Fibroblast of mammary gland (primary cell): Measurements from ENCODE around the gene TAF1B.

Experiments used
- DNase-seq: peaks from one replicate; pipeline ENCODE4 v3.0.0-alpha.2; 2010; ENCODE audit warnings: low read depth
- H3K4me3 ChIP-seq: 2 replicates; pipeline ENCODE4 v1.5.1; 2011; ENCODE audit warnings: low read depth, mild to moderate bottlenecking, low read length, moderate library complexity; ENCODE audit not compliant: control insufficient read depth
- TF ChIP-seq, protein P1 (sequence below): conservative IDR thresholded peaks from 2 replicates; pipeline ENCODE4 v1.5.1; 2011; ENCODE audit warnings: low read depth, low read length, inconsistent platforms; ENCODE audit not compliant: control insufficient read depth, insufficient read depth

The TAF1B gene

GRCh38 chr2:9813312-9814128, 29.8 kb upstream of the TAF1B start:
- no peak overlapping the region for H3K4me3 ChIP-seq
- peak; percentile 58 for DNase-seq
- TF ChIP-seq, protein P1, sequence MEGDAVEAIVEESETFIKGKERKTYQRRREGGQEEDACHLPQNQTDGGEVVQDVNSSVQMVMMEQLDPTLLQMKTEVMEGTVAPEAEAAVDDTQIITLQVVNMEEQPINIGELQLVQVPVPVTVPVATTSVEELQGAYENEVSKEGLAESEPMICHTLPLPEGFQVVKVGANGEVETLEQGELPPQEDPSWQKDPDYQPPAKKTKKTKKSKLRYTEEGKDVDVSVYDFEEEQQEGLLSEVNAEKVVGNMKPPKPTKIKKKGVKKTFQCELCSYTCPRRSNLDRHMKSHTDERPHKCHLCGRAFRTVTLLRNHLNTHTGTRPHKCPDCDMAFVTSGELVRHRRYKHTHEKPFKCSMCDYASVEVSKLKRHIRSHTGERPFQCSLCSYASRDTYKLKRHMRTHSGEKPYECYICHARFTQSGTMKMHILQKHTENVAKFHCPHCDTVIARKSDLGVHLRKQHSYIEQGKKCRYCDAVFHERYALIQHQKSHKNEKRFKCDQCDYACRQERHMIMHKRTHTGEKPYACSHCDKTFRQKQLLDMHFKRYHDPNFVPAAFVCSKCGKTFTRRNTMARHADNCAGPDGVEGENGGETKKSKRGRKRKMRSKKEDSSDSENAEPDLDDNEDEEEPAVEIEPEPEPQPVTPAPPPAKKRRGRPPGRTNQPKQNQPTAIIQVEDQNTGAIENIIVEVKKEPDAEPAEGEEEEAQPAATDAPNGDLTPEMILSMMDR, result peak; percentile 85

- H3K4me3 ChIP-seq, result no peak overlapping the region
- TF ChIP-seq, protein P1, result no peak
- DNase-seq, result no peak
Measured at GRCh38 chr2:9814129-9814868, 29.0 kb upstream of the TAF1B start.

DNA sequence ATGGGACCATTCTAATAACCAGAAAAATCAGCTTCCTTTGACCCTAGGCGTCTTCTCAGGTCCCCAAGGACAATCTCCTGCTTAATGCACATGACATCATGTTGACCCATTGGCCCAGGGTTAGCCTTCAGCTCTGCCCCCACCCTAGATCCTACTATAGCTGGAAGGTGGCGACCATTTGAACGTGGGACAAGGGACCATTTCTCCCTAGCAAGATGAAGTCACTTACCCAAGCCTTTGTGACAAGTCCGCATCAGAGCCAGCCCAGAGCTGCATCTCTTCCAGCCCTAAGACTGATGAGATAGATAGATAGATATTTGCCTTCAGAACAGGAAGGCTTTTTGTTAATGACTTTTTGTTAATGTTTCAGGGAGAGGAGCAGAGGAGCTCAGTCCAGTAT, 28.2 kb upstream of the TAF1B start:
- TF ChIP-seq, protein P1, result no peak
- no peak overlapping the region for H3K4me3 ChIP-seq
- no peak for DNase-seq

DNA sequence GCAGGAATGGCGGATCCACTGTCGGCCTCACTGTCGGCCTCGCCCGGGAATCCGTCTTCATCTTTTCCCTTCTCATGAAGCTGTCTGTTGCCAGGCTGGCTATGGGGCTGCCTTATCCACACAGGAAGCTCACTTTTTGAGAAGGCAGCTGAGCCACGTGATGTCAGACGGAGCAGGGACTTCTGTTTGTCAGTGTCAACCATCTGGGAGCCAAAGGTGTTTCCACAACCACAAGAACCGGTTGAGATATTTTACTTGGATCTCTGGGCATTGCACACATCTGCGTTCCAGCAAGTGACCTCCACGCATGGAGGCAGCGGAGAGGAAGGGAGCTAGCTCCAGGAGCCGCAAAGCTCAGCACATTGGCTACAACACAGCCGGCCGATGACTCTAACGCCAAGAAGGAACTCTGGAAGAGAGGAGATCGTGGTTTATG, 27.4 kb upstream of the TAF1B start:
- no peak for DNase-seq
- TF ChIP-seq, protein P1, result no peak
- no peak overlapping the region for H3K4me3 ChIP-seq

DNA sequence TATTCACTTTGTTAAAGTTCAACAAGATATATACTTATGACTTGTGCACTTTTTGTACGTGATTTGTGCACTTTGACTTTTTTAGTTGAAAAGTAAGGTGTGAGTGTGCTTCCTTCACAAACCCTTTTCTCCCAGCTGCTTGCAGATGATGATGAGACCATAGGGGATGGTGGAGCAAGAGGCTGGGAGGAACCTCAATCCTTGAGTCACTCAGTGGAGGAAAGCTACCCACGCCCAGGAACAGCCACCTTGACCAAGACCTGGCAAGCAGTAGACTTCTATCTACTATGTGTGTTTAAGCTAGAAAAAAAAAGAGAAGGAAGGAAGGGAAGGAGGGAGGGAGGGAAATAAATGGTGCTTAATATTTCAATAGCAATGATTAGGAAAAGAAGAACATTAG, 25.2 kb upstream of the TAF1B start:
- TF ChIP-seq, protein P1, result no peak
- DNase-seq, result no peak
- no peak overlapping the region for H3K4me3 ChIP-seq

GRCh38 chr2:9819551-9819950, 23.7 kb upstream of the TAF1B start:
- no peak overlapping the region for H3K4me3 ChIP-seq
- no peak for DNase-seq
- TF ChIP-seq, protein P1, result no peak
